GM23338 (cell line): Measurements from ENCODE around the gene LCTL.

ENCODE experiments used
- CREB1 ChIP-seq: fragments of 250-450 bp; sonication (Bioruptor Pico); IDR thresholded peaks from 2 replicates; pipeline ENCODE4 v1.5.0; 2020; ENCODE audit warnings: low read depth, mild to moderate bottlenecking, moderate library complexity
- EZH2 ChIP-seq: fragments of 200-600 bp; sonication (generic); IDR thresholded peaks from one replicate; pipeline ENCODE4 v1.8.0; 2017; ENCODE audit warnings: antibody characterized with exemption, mild to moderate bottlenecking, low read depth; ENCODE audit not compliant: unreplicated experiment
- EZH2phosphoT487 ChIP-seq: fragments of 200-600 bp; sonication (generic); IDR thresholded peaks from one replicate; pipeline ENCODE4 v1.8.1; 2018; ENCODE audit warnings: antibody characterized with exemption; ENCODE audit not compliant: unreplicated experiment
- NANOG ChIP-seq: IDR thresholded peaks from 2 replicates; pipeline ENCODE4 v1.6.1; 2016; ENCODE audit warnings: antibody characterized with exemption, borderline replicate concordance
- POLR2AphosphoS5 ChIP-seq: IDR thresholded peaks from 2 replicates; pipeline ENCODE4 v1.6.1; 2016; ENCODE audit warnings: antibody characterized with exemption, low read depth
- TF ChIP-seq, protein P1 (sequence below), 2 experiments: fragments of 200-600 bp in 1 of 2; sonication (generic) in 1 of 2; conservative IDR thresholded peaks; 2 replicates each; pipeline versions ENCODE4 v1.5.1 to v1.6.1; 2016 to 2017; ENCODE audit warnings: antibody characterized with exemption in 2 of 2, low read depth in 2 of 2, mild to moderate bottlenecking in 2 of 2, moderate library complexity in 1 of 2
- TF ChIP-seq, protein P2 (sequence below): fragments of 250-450 bp; sonication (Bioruptor Pico); IDR thresholded peaks from 2 replicates; pipeline ENCODE4 v1.5.0; 2020; ENCODE audit warnings: mild to moderate bottlenecking, moderate library complexity
- TF ChIP-seq, protein P3 (sequence below): IDR thresholded peaks from one replicate; pipeline ENCODE4 v1.6.1; 2018; ENCODE audit warnings: antibody characterized with exemption; ENCODE audit not compliant: unreplicated experiment

DNA sequence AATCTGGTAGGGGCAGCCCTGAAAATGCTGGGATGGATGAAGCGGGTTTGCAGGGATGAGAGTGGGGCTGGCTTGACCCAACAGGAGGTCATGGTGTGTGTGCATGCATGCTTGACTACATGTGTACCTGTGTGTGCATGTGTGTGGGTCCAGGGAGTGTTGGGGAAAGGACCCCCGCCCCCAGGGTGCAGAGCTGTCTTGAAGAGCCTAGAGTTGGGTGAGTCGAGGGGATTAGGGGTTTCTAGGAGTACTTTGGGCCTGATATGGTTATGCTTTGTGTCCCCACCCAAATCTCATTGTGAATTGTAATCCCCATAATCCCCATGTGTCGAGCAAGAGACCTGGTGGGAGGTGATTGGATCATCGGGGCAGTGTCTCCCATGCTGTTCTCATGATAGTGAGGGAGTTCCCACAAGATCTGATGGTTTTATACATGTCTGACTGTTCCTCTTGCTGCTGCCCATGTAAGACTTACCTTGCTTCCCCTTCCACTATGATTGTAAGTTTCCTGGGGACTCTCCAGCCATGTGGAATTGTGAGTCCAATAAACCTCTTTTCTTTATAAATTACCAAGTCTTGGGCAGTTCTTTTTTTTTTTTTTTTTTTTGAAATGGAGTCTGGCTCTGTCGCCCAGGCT is 5.2 kb upstream of the LCTL start:
- TF ChIP-seq EZH2 (no peak), CREB1 (CRISPR knock-in tag) (no peak), POLR2AphosphoS5 (no peak), EZH2phosphoT487 (no peak), NANOG (no peak)
- TF ChIP-seq, protein P1, sequence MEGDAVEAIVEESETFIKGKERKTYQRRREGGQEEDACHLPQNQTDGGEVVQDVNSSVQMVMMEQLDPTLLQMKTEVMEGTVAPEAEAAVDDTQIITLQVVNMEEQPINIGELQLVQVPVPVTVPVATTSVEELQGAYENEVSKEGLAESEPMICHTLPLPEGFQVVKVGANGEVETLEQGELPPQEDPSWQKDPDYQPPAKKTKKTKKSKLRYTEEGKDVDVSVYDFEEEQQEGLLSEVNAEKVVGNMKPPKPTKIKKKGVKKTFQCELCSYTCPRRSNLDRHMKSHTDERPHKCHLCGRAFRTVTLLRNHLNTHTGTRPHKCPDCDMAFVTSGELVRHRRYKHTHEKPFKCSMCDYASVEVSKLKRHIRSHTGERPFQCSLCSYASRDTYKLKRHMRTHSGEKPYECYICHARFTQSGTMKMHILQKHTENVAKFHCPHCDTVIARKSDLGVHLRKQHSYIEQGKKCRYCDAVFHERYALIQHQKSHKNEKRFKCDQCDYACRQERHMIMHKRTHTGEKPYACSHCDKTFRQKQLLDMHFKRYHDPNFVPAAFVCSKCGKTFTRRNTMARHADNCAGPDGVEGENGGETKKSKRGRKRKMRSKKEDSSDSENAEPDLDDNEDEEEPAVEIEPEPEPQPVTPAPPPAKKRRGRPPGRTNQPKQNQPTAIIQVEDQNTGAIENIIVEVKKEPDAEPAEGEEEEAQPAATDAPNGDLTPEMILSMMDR (conservative IDR thresholded peaks at IDR 0.05; ENCODE audit: low read depth in 2 of 2), result no peak
- TF ChIP-seq, protein P2, sequence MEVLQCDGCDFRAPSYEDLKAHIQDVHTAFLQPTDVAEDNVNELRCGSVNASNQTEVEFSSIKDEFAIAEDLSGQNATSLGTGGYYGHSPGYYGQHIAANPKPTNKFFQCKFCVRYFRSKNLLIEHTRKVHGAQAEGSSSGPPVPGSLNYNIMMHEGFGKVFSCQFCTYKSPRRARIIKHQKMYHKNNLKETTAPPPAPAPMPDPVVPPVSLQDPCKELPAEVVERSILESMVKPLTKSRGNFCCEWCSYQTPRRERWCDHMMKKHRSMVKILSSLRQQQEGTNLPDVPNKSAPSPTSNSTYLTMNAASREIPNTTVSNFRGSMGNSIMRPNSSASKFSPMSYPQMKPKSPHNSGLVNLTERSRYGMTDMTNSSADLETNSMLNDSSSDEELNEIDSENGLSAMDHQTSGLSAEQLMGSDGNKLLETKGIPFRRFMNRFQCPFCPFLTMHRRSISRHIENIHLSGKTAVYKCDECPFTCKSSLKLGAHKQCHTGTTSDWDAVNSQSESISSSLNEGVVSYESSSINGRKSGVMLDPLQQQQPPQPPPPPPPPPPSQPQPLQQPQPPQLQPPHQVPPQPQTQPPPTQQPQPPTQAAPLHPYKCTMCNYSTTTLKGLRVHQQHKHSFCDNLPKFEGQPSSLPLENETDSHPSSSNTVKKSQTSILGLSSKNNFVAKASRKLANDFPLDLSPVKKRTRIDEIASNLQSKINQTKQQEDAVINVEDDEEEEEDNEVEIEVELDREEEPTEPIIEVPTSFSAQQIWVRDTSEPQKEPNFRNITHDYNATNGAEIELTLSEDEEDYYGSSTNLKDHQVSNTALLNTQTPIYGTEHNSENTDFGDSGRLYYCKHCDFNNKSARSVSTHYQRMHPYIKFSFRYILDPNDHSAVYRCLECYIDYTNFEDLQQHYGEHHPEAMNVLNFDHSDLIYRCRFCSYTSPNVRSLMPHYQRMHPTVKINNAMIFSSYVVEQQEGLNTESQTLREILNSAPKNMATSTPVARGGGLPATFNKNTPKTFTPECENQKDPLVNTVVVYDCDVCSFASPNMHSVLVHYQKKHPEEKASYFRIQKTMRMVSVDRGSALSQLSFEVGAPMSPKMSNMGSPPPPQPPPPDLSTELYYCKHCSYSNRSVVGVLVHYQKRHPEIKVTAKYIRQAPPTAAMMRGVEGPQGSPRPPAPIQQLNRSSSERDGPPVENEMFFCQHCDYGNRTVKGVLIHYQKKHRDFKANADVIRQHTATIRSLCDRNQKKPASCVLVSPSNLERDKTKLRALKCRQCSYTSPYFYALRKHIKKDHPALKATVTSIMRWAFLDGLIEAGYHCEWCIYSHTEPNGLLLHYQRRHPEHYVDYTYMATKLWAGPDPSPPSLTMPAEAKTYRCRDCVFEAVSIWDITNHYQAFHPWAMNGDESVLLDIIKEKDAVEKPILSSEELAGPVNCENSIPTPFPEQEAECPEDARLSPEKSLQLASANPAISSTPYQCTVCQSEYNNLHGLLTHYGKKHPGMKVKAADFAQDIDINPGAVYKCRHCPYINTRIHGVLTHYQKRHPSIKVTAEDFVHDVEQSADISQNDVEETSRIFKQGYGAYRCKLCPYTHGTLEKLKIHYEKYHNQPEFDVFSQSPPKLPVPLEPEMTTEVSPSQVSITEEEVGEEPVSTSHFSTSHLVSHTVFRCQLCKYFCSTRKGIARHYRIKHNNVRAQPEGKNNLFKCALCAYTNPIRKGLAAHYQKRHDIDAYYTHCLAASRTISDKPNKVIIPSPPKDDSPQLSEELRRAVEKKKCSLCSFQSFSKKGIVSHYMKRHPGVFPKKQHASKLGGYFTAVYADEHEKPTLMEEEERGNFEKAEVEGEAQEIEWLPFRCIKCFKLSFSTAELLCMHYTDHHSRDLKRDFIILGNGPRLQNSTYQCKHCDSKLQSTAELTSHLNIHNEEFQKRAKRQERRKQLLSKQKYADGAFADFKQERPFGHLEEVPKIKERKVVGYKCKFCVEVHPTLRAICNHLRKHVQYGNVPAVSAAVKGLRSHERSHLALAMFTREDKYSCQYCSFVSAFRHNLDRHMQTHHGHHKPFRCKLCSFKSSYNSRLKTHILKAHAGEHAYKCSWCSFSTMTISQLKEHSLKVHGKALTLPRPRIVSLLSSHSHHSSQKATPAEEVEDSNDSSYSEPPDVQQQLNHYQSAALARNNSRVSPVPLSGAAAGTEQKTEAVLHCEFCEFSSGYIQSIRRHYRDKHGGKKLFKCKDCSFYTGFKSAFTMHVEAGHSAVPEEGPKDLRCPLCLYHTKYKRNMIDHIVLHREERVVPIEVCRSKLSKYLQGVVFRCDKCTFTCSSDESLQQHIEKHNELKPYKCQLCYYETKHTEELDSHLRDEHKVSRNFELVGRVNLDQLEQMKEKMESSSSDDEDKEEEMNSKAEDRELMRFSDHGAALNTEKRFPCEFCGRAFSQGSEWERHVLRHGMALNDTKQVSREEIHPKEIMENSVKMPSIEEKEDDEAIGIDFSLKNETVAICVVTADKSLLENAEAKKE (CRISPR knock-in tag), result no peak
- TF ChIP-seq, protein P3, sequence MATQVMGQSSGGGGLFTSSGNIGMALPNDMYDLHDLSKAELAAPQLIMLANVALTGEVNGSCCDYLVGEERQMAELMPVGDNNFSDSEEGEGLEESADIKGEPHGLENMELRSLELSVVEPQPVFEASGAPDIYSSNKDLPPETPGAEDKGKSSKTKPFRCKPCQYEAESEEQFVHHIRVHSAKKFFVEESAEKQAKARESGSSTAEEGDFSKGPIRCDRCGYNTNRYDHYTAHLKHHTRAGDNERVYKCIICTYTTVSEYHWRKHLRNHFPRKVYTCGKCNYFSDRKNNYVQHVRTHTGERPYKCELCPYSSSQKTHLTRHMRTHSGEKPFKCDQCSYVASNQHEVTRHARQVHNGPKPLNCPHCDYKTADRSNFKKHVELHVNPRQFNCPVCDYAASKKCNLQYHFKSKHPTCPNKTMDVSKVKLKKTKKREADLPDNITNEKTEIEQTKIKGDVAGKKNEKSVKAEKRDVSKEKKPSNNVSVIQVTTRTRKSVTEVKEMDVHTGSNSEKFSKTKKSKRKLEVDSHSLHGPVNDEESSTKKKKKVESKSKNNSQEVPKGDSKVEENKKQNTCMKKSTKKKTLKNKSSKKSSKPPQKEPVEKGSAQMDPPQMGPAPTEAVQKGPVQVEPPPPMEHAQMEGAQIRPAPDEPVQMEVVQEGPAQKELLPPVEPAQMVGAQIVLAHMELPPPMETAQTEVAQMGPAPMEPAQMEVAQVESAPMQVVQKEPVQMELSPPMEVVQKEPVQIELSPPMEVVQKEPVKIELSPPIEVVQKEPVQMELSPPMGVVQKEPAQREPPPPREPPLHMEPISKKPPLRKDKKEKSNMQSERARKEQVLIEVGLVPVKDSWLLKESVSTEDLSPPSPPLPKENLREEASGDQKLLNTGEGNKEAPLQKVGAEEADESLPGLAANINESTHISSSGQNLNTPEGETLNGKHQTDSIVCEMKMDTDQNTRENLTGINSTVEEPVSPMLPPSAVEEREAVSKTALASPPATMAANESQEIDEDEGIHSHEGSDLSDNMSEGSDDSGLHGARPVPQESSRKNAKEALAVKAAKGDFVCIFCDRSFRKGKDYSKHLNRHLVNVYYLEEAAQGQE, result no peak
